GM12891 (cell line): ENCODE measurements around the gene CCM2.

Experiments used
- PAX5 ChIP-seq: IDR thresholded peaks from 2 replicates; pipeline ENCODE4 v1.6.1; 2011; ENCODE audit warnings: low read length, moderate library complexity, mild to moderate bottlenecking; ENCODE audit not compliant: insufficient read depth, severe bottlenecking
- POLR2A ChIP-seq: IDR thresholded peaks from 2 replicates; pipeline ENCODE4 v1.6.1; 2011; ENCODE audit warnings: low read depth, low read length, control low read depth
- POLR2AphosphoS5 ChIP-seq: IDR thresholded peaks from 2 replicates; pipeline ENCODE4 v1.6.1; 2011; ENCODE audit warnings: low read depth, low read length, control low read depth
- SPI1 ChIP-seq: IDR thresholded peaks from 2 replicates; pipeline ENCODE4 v1.6.1; 2011; ENCODE audit warnings: low read depth, low read length, control low read depth
- TAF1 ChIP-seq: IDR thresholded peaks from 2 replicates; pipeline ENCODE4 v1.6.1; 2011; ENCODE audit warnings: low read depth, low read length, control low read depth

DNA sequence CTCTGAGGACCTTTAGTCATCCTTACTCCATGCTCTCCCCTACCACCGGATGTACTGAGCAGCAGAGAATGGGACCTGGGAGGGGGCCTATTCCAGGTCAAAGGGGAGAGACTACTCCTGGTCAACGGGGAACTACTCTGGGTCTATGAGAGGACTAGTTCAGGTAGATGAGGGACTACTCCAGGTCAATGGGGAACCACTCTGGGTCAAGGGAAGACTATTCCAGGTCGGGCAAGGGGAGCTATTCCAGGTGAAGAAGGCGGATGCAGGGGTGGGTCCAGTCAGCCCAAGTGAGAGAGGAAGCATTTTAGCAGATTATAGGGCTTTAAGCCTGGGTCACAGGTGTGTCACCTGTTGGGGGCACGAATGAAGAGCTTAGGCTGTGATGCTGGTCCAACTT, 35.4 kb downstream of the CCM2 start:
- TF ChIP-seq POLR2A = no peak
- no peak for TF ChIP-seq POLR2AphosphoS5
- no peak for TF ChIP-seq SPI1
- no peak for TF ChIP-seq TAF1
- no peak for TF ChIP-seq PAX5
